ENCODE results near the gene UBE2D4. TPM values are rescaled to one million over a fixed set of nuclear protein-coding genes. Genes with fewer than 3 reads are reported as not detected.

The UBE2D4 gene
- total RNA-seq, 4 donors from 2014 or later = 28.2 to 50.4 (median 31.1) TPM

DNA sequence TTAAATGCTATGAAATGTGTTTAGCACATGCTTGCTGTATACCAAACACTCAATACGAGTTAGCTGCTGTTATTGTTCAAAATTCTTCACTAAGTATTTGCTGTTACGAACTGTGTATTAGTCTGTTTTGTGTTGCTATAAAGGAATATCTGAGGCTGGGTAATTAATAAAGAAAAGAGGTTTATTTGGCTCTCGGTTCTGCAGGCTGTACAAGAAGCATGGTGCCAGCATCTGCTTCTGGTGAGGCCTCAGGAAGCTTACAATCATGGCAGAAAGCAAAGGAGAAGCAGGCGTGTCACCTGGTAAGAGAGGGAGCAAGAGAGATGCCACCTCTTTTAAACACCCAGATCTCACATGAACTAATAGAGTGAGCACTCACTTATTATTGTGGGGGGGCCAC lies 1.6 kb downstream of the UBE2D4 start:
- WGBS, 2 donors = 96% methylated on average over 4 of the region's 4 CpGs

DNA sequence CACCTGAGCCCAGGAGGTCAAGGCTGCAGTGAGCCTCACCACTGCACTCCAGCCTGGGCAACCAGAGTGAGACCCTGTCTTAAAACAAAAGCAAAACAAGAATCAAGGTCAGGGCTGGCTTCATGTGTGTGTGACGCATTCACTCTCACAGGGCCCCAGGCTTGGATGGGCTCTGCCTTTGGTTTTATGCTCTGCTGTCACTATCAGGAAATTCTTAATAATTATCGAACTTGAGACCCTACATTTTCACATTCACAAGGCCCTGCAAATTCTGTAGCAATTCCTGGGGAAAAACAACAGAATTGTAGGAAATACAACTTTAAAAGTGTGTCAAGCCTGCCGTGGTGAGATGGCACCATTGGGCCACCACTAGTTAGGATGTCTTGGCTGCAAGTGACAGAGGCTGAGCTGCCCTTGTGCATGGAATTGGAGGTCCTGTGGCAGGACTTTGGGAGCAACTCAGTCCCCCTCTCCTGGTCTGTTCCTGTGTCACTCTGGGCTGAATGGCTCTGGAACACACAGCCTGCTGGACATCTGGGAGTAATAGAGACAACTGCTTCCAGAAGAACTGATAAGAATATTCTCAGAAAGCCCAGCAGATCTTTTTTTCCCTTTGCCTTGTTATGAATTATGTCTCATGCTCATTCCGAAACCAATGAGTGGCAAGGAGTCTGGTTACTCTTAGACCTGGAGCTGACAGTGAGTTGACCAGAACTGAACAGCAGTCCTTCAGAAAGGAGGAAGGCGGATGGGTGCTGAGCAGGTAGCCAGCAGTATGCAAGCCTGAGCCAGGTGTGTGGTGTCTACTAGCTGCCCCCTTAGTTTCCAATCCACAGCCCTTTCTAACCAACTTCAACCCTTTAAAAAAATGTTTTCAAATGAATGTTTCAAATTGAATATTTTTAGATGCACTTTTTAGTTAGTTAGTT lies 3.6 kb downstream of the UBE2D4 start:
- no peak for DNase-seq
- Histone ChIP-seq H3K4me3 (replicated peaks in 1 of 3) (no peak overlapping the region), H3K36me3 (no peaks in the 10 kb centered on the region), H3K4me1 (peaks cover 3 to 11% of the 10 kb centered on the region in 2 donors), H3K9me3 (no peaks in the 10 kb centered on the region), H3K27me3 (no peaks in the 10 kb centered on the region), H3K27ac (no peak overlapping the region)
- no peak for TF ChIP-seq CTCF (IDR thresholded peaks at IDR 0.05)
- TF ChIP-seq POLR2A (IDR thresholded peaks at IDR 0.05) = no peak
- 91% methylated on average over 5 of the region's 5 CpGs for WGBS, 2 donors
- intact Hi-C loops (cut with DNase I) = no loop called here

More for the DNA sequence above, 1.6 kb downstream of the UBE2D4 start:
- no peak for DNase-seq
- intact Hi-C loops (cut with DNase I) = no loop called here
- H3K9me3 ChIP-seq = no peaks in the 10 kb centered on the region
- H3K4me1 ChIP-seq = peaks cover 3 to 11% of the 10 kb centered on the region in 2 donors
- no peaks in the 10 kb centered on the region for H3K36me3 ChIP-seq
- H3K27me3 ChIP-seq = no peaks in the 10 kb centered on the region
- H3K4me3 ChIP-seq (replicated peaks in 1 of 3) = no peak overlapping the region
- TF ChIP-seq POLR2A (IDR thresholded peaks at IDR 0.05) (no peak), CTCF (IDR thresholded peaks at IDR 0.05) (no peak)
- no peak overlapping the region for H3K27ac ChIP-seq

DNA sequence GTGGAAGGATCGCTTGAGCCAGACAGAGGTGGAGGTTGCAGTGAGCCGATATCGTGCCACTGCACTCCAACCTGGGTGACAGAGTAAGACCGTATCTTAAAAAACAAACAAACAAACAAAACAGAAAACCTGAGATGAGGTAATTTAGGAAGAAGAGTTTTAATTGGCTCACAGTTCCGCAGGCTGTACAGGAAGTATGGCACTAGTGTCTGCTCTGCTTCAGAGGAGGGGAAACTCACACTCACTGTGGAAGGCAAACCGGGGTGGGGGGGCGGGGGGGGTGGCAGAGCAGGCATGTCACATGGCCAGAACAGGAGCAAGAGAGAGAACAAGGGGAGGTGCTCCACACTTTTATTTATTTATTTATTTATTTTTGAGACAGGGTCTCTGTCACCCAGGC lies 5.1 kb downstream of the UBE2D4 start:
- no peak for TF ChIP-seq CTCF (IDR thresholded peaks at IDR 0.05)
- no peak for TF ChIP-seq POLR2A (IDR thresholded peaks at IDR 0.05)
- Histone ChIP-seq H3K9me3 (no peaks in the 10 kb centered on the region), H3K36me3 (no peaks in the 10 kb centered on the region), H3K4me3 (replicated peaks in 1 of 3) (no peak overlapping the region), H3K27ac (no peak overlapping the region), H3K4me1 (peaks cover 0 to 6% of the 10 kb centered on the region in 2 donors), H3K27me3 (no peaks in the 10 kb centered on the region)
- intact Hi-C loops (cut with DNase I) = no loop called here
- no peak for DNase-seq
- WGBS, 2 donors = 86 to 91% methylated on average over 7 of the region's 7 CpGs

GRCh38 chr7:43933902-43934560 lies 7.8 kb downstream of the UBE2D4 start:
- Histone ChIP-seq H3K27me3 (no peaks in the 10 kb centered on the region), H3K36me3 (no peaks in the 10 kb centered on the region), H3K4me1 (no peaks in the 10 kb centered on the region), H3K4me3 (replicated peaks in 1 of 3) (no peak overlapping the region), H3K9me3 (no peaks in the 10 kb centered on the region), H3K27ac (no peak overlapping the region)
- DNase-seq = no peak
- WGBS, 2 donors = 93 to 96% methylated on average over 3 of the region's 3 CpGs
- intact Hi-C loops (cut with DNase I) = no loop called here
- TF ChIP-seq CTCF (IDR thresholded peaks at IDR 0.05) = no peak
- TF ChIP-seq POLR2A (IDR thresholded peaks at IDR 0.05) = no peak

DNA sequence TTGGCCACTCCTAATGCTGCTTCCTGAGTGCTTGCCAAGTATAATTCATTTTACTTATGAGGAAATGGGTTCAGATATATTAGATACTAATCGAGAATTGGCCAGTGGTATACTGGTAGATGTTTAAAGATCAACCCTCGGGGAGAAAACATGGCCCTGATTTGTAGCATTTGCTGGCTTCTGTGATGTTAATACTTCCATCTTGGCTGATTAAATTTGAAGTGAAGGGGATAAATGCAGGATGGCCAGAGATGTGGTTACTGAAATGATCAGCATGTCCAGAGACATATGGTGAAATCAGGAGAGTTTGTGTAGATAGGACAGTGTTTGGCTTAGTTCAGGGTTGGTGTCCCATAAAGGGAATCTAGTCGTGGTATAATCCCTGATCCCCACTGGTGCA lies 11.2 kb downstream of the UBE2D4 start:
- no peak overlapping the region for H3K4me3 ChIP-seq (replicated peaks in 1 of 3)
- intact Hi-C loops (cut with DNase I) = no loop called here
- no peaks in the 10 kb centered on the region for H3K36me3 ChIP-seq
- H3K27ac ChIP-seq = no peak overlapping the region
- H3K4me1 ChIP-seq = no peaks in the 10 kb centered on the region
- no peaks in the 10 kb centered on the region for H3K27me3 ChIP-seq
- DNase-seq = no peak
- WGBS, 2 donors = 67 to 72% methylated on average over 3 of the region's 3 CpGs
- no peaks in the 10 kb centered on the region for H3K9me3 ChIP-seq
- TF ChIP-seq CTCF (IDR thresholded peaks at IDR 0.05) = no peak
- TF ChIP-seq POLR2A (IDR thresholded peaks at IDR 0.05) = no peak

Measured in thyroid gland (tissue), 4 donors.